B cell (primary cell): ENCODE measurements around the gene FIG4. TPM values are rescaled to one million over a fixed set of nuclear protein-coding genes. Genes with fewer than 3 reads are reported as not detected.

Source experiments
- ATAC-seq: fragments of 200-7000 bp; cut with Tn5 transposase; one replicate; pipeline ENCODE4 v1.10.0; 2021; ENCODE audit warnings: low read depth, mild to moderate bottlenecking, moderate number of reproducible peaks, moderate library complexity
- CTCF ChIA-PET: fragments of 350-600 bp; sonication (Branson Sonifier 250); formaldehyde crosslinking; loops from one replicate; lab custom pipeline; 2021; ENCODE audit warnings: antibody characterized with exemption, inconsistent platforms; lab: Charles Lee
- POLR2A ChIA-PET: fragments of 350-600 bp; sonication (Branson Sonifier 250); formaldehyde crosslinking; loops from one replicate; lab custom pipeline; 2021; ENCODE audit warnings: antibody characterized with exemption; lab: Charles Lee
- DNase-seq: peaks from one replicate; pipeline ENCODE4 v3.0.0; 2013
- H2AFZ ChIP-seq: 2 replicates; pipeline ENCODE4 v1.6.1; 2012; ENCODE audit warnings: mild to moderate bottlenecking, low read depth, low read length; ENCODE audit not compliant: insufficient read depth, poor library complexity, severe bottlenecking
- H3K27ac ChIP-seq, 2 donors: 1 replicate in 1 of 2; 2 replicates in 1 of 2; pipeline ENCODE4 v1.5.1; 2012 to 2013; ENCODE audit warnings: low read length in 2 of 2, mild to moderate bottlenecking in 2 of 2, moderate library complexity in 1 of 2
- H3K27me3 ChIP-seq, 4 experiments: fragments of 200-600 bp in 1 of 4; sonication (generic) in 1 of 4; replicated peaks in 1 of 4; 1 replicate in 2 of 4; 2 replicates in 2 of 4; pipeline versions ENCODE4 v1.6.1 to v1.7.0; 2013 to 2016; ENCODE audit warnings: low read length in 3 of 4, mild to moderate bottlenecking in 2 of 4, mixed read lengths in 1 of 4, moderate library complexity in 1 of 4; ENCODE audit not compliant: insufficient read depth in 4 of 4, control insufficient read depth in 3 of 4; ENCODE audit errors: control extremely low read depth in 1 of 4
- H3K36me3 ChIP-seq, 2 experiments: replicated peaks in 1 of 2; 1 replicate in 1 of 2; 2 replicates in 1 of 2; pipeline versions ENCODE4 v1.6.1 to v1.7.1; 2013; ENCODE audit warnings: low read length in 1 of 2; ENCODE audit not compliant: insufficient read depth in 2 of 2, control insufficient read depth in 1 of 2; ENCODE audit errors: control extremely low read depth in 1 of 2, extremely low read depth in 1 of 2
- H3K4me1 ChIP-seq, 2 donors: fragments of 200-600 bp in 1 of 2; sonication (generic) in 1 of 2; 1 replicate in 1 of 2; 2 replicates in 1 of 2; pipeline versions ENCODE4 v1.5.1 to v1.6.1; 2013 to 2017; ENCODE audit warnings: low read length in 2 of 2; ENCODE audit not compliant: control insufficient read depth in 2 of 2, insufficient read depth in 2 of 2
- H3K4me2 ChIP-seq: replicated peaks from 2 replicates; pipeline ENCODE3; 2012; ENCODE audit warnings: mild to moderate bottlenecking, low read depth, low read length; ENCODE audit not compliant: poor library complexity, severe bottlenecking
- H3K4me3 ChIP-seq, 5 experiments: fragments of 200-600 bp in 1 of 5; sonication (generic) in 1 of 5; 1 replicate in 3 of 5; 2 replicates in 2 of 5; pipeline versions ENCODE4 v1.5.1 to v1.7.0; 2011 to 2016; ENCODE audit warnings: low read length in 4 of 5, mild to moderate bottlenecking in 4 of 5, low read depth in 2 of 5, control low read depth in 1 of 5, moderate library complexity in 1 of 5; ENCODE audit not compliant: insufficient read depth in 1 of 5; ENCODE audit errors: control extremely low read depth in 1 of 5, extremely low read depth in 1 of 5
- H3K79me2 ChIP-seq: fragments of 200-600 bp; sonication (generic); one replicate; pipeline ENCODE4 v1.6.0; 2016; ENCODE audit warnings: low read length; ENCODE audit not compliant: control insufficient read depth, insufficient read depth
- H3K9ac ChIP-seq: fragments of 200-600 bp; sonication (generic); 2 replicates; pipeline ENCODE4 v1.6.1; 2017; ENCODE audit warnings: mild to moderate bottlenecking, low read length, moderate library complexity
- H3K9me3 ChIP-seq, 3 donors: one replicate each; pipeline versions ENCODE4 v1.6.1 to v1.7.1; 2013; ENCODE audit warnings: low read length in 2 of 3; ENCODE audit not compliant: control insufficient read depth in 2 of 3, insufficient read depth in 1 of 3; ENCODE audit errors: control extremely low read depth in 1 of 3
- H4K20me1 ChIP-seq: 2 replicates; pipeline ENCODE4 v1.6.0; 2012; ENCODE audit warnings: mild to moderate bottlenecking, low read length; ENCODE audit not compliant: insufficient read depth, control insufficient read depth, poor library complexity, severe bottlenecking
- H3K27ac Mint-ChIP-seq: one replicate; pipeline ENCODE4 v1.8.0; 2021; ENCODE audit warnings: mixed read lengths
- H3K27me3 Mint-ChIP-seq: one replicate; pipeline ENCODE4 v1.8.0; 2021; ENCODE audit warnings: mixed read lengths
- H3K4me1 Mint-ChIP-seq: one replicate; pipeline ENCODE4 v1.8.0; 2021; ENCODE audit warnings: mixed read lengths
- H3K4me3 Mint-ChIP-seq: one replicate; pipeline ENCODE4 v1.8.0; 2021; ENCODE audit warnings: mixed read lengths
- H3K9me3 Mint-ChIP-seq: one replicate; pipeline ENCODE4 v1.8.0; 2022; ENCODE audit warnings: mixed read lengths; ENCODE audit not compliant: insufficient read depth
- CTCF ChIP-seq: fragments of 200-600 bp; IDR thresholded peaks from one replicate; pipeline ENCODE4 v1.8.0; 2022; ENCODE audit warnings: antibody characterized with exemption, mild to moderate bottlenecking
- EZH2 ChIP-seq: IDR thresholded peaks from 2 replicates; pipeline ENCODE4 v1.6.1; 2012; ENCODE audit warnings: borderline replicate concordance, low read depth, mild to moderate bottlenecking, moderate library complexity, low read length; ENCODE audit not compliant: insufficient read depth, poor library complexity, severe bottlenecking
- whole genome bisulfite sequencing: methylation state at CpG from one replicate; pipeline ENCODE4 v1.1.5; 2013; ENCODE audit warnings: missing lambda C conversion rate; ENCODE audit not compliant: insufficient coverage; 5-methylcytosine and 5-hydroxymethylcytosine counted together
- intact Hi-C: fragments of 100-400 bp; cut with micrococcal nuclease; formaldehyde crosslinking; loops from one replicate; pipeline ENCODE4 v1.10.0; 2022
- polyA plus RNA-seq: library from polyadenylated mRNA; depleted of rRNA; stranded (reverse); fragments of >200 nt; gene quantifications from 2 replicates; pipeline ENCODE4 v1.2.3, GENCODE V29; 2012
- total RNA-seq, 2 donors: library from RNA; stranded (reverse); fragments of 120-200 nt in 1 of 2; gene quantifications; 1 replicate in 1 of 2; 2 replicates in 1 of 2; pipeline versions ENCODE4 v1.2.3 to v1.2.4, GENCODE V29; 2013 to 2022

FIG4 gene
- total and polyA plus RNA-seq, 2 donors (not counting 1 experiment from before 2014, with no cell fraction given): 28.2 to 31.5 TPM

DNA sequence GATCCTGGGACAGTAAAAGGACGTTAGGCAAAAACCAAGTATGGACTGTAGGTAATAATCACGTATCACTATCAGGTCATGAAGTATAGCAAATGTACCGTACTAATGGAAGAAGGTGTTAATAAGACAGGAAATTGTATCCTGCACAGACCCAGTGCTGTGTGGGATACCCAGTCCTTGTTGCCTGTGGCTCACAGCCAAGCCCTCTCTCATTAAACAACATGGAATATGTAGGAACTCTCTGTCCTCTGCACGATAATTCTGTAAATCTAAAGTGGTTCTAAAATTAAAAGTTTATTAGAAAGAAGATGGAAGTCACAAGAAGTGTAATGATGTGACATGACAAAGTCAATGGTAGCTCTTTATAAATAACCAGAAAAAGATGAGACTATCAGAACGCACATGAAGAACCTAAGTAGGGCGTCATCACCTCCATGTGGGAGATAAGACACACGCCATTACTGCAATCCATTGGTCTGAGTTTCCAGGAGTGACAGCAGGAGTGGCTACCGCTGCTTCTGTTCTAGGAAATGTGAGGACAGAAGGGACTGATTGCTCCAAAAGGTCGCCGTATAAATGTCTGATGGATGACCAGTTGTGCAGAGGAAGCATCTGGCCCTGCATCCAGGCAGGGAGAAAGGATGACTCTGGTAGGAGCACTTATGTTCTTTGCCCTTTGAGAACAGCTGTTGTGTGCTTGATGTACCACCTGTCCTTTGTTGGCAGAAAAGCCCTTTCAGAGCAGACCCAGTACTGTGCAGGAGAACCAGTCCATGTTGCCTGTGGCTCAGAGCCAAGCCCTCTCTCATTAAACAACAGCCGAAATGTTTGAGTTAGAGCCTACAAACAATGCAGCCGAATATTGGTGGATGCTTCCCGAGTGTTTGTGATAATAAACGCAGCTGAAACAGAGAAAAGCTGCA, 125.6 kb downstream of the FIG4 start:
- Histone ChIP-seq H3K36me3 (peaks cover 0 to 7% of the 10 kb centered on the region in 2 experiments), H3K9ac (no peak overlapping the region), H3K9me3 (no peaks in the 10 kb centered on the region), H2AFZ (no peak overlapping the region), H3K27ac (no peak overlapping the region), H4K20me1 (no peaks in the 10 kb centered on the region), H3K4me1 (peaks cover 19 to 24% of the 10 kb centered on the region in 2 donors), H3K4me3 (no peak overlapping the region), H3K27me3 (no peaks in the 10 kb centered on the region), H3K4me2 (no peak overlapping the region), H3K79me2 (no peaks in the 10 kb centered on the region)
- WGBS: 97% methylated on average over 9 of the region's 14 CpGs
- DNase-seq (no peak), ATAC-seq (no peak)
- Mint-ChIP-seq H3K9me3 (no peaks in the 10 kb centered on the region), H3K27ac (no peak overlapping the region), H3K4me1 (peaks cover 26% of the 10 kb centered on the region), H3K27me3 (no peaks in the 10 kb centered on the region), H3K4me3 (no peak overlapping the region)
- TF ChIP-seq CTCF (no peak), EZH2 (no peak)
- POLR2A ChIA-PET: no interaction called here
- intact Hi-C loops: no loop called here
- CTCF ChIA-PET: no interaction called here
